Neural progenitor cell (in vitro differentiated cells): ENCODE measurements around the gene SACM1L. TPM values are rescaled to one million over a fixed set of nuclear protein-coding genes. Genes with fewer than 3 reads are reported as not detected.

Experiments used
- DNase-seq: peaks from one replicate; pipeline ENCODE4 v3.0.0-alpha.2; 2016; ENCODE audit warnings: low spot score
- H2AFZ ChIP-seq: fragments of 200-600 bp; sonication (generic); replicated peaks from 2 replicates; pipeline ENCODE4 v1.6.1; 2016; ENCODE audit warnings: antibody characterized with exemption
- H3F3A ChIP-seq: fragments of 200-600 bp; sonication (generic); 2 replicates; pipeline ENCODE4 v1.6.1; 2016; ENCODE audit warnings: antibody characterized with exemption, low read depth
- H3K27ac ChIP-seq: fragments of 200-600 bp; sonication (generic); 2 replicates; pipeline ENCODE4 v1.5.1; 2016; ENCODE audit warnings: mild to moderate bottlenecking
- H3K27me3 ChIP-seq: fragments of 200-600 bp; sonication (generic); 2 replicates; pipeline ENCODE4 v1.6.1; 2016; ENCODE audit warnings: mild to moderate bottlenecking, moderate library complexity
- H3K36me3 ChIP-seq: fragments of 200-600 bp; sonication (generic); 2 replicates; pipeline ENCODE4 v1.5.1; 2016
- H3K4me1 ChIP-seq: fragments of 200-600 bp; sonication (generic); 2 replicates; pipeline ENCODE4 v1.6.1; 2016; ENCODE audit warnings: mixed run types
- H3K4me2 ChIP-seq: fragments of 200-600 bp; sonication (generic); 2 replicates; pipeline ENCODE4 v1.6.1; 2016
- H3K4me3 ChIP-seq: fragments of 200-600 bp; sonication (generic); 2 replicates; pipeline ENCODE4 v1.5.1; 2016
- H3K79me2 ChIP-seq: fragments of 200-600 bp; sonication (generic); 2 replicates; pipeline ENCODE4 v1.6.1; 2016; ENCODE audit warnings: low read depth
- H3K9ac ChIP-seq: fragments of 200-600 bp; sonication (generic); 2 replicates; pipeline ENCODE4 v1.6.1; 2016
- H3K9me3 ChIP-seq: fragments of 200-600 bp; sonication (generic); 2 replicates; pipeline ENCODE4 v1.5.1; 2016; ENCODE audit warnings: low read depth
- H4K20me1 ChIP-seq: fragments of 200-600 bp; sonication (generic); 2 replicates; pipeline ENCODE4 v1.6.1; 2016; ENCODE audit warnings: low read depth
- H3K27ac Mint-ChIP-seq: 3 replicates; pipeline ENCODE4 v1.8.0; 2021; ENCODE audit warnings: mixed read lengths
- H3K27me3 Mint-ChIP-seq: 2 replicates; pipeline ENCODE4 v1.8.0; 2022; ENCODE audit warnings: low read depth, mild to moderate bottlenecking, inconsistent platforms, moderate library complexity, mixed read lengths; ENCODE audit not compliant: insufficient read depth
- H3K36me3 Mint-ChIP-seq: 3 replicates; pipeline ENCODE4 v1.8.0; 2021; ENCODE audit warnings: mixed read lengths
- H3K4me1 Mint-ChIP-seq: 3 replicates; pipeline ENCODE4 v1.8.0; 2021; ENCODE audit warnings: mixed read lengths
- H3K4me3 Mint-ChIP-seq: 3 replicates; pipeline ENCODE4 v1.8.0; 2021; ENCODE audit warnings: mild to moderate bottlenecking, moderate library complexity, mixed read lengths
- H3K9me3 Mint-ChIP-seq: 3 replicates; pipeline ENCODE4 v1.8.0; 2020; ENCODE audit warnings: mixed read lengths
- EZH2 ChIP-seq: fragments of 200-600 bp; sonication (generic); IDR thresholded peaks from 2 replicates; pipeline ENCODE4 v1.6.1; 2017; ENCODE audit warnings: antibody characterized with exemption, mild to moderate bottlenecking, moderate library complexity
- EZH2phosphoT487 ChIP-seq: fragments of 200-600 bp; sonication (generic); IDR thresholded peaks from 2 replicates; pipeline ENCODE4 v1.6.1; 2017; ENCODE audit warnings: antibody characterized with exemption
- total RNA-seq: library from RNA; depleted of rRNA; stranded (reverse); fragments of >200 nt; gene quantifications from 2 replicates; pipeline ENCODE4 v1.2.3, GENCODE V29; 2015; ENCODE audit warnings: low replicate concordance
- TF ChIP-seq, protein P1 (sequence below): fragments of 200-600 bp; sonication (generic); IDR thresholded peaks from 2 replicates; pipeline ENCODE4 v1.5.1; 2017; ENCODE audit warnings: antibody characterized with exemption, mild to moderate bottlenecking

SACM1L gene
- total RNA-seq, 1 donor from 2014 or later, result 61.8 TPM

DNA sequence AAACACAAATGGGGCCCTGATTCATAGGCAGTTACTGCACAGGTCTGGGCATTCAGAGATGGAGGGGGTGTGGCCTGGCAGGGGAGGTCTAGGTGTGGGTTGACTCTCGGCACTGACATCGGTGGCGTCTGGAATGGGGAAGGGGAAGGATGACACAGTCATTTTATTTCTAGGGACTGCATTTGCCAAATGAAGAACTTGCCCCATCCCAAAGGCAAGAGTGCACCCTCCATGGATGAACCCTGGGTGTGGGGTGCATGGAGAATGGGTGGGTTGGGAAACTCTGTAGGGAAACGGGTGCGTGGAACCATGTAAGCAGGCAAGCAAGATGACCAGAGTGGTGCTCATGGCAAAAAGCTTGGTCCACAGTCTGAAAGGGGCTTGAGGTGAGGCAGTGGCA, 82.6 kb downstream of the SACM1L start:
- no peaks in the 10 kb centered on the region for H3K36me3 ChIP-seq
- H3K79me2 ChIP-seq, result no peaks in the 10 kb centered on the region
- DNase-seq, result no peak
- H3K27ac ChIP-seq, result no peak overlapping the region
- no peak overlapping the region for H3K9ac ChIP-seq
- H3K36me3 Mint-ChIP-seq, result no peaks in the 10 kb centered on the region
- H3K27ac Mint-ChIP-seq, result no peak overlapping the region
- H3K27me3 ChIP-seq, result no peaks in the 10 kb centered on the region
- no peak overlapping the region for H3K4me2 ChIP-seq
- no peaks in the 10 kb centered on the region for H3K9me3 ChIP-seq
- H3K9me3 Mint-ChIP-seq, result no peaks in the 10 kb centered on the region
- no peaks in the 10 kb centered on the region for H4K20me1 ChIP-seq
- H3K4me3 Mint-ChIP-seq, result no peak overlapping the region
- H3K27me3 Mint-ChIP-seq, result peaks cover 11% of the 10 kb centered on the region
- no peaks in the 10 kb centered on the region for H3K4me1 Mint-ChIP-seq
- no peak for TF ChIP-seq EZH2
- TF ChIP-seq EZH2phosphoT487, result no peak
- TF ChIP-seq, protein P1, sequence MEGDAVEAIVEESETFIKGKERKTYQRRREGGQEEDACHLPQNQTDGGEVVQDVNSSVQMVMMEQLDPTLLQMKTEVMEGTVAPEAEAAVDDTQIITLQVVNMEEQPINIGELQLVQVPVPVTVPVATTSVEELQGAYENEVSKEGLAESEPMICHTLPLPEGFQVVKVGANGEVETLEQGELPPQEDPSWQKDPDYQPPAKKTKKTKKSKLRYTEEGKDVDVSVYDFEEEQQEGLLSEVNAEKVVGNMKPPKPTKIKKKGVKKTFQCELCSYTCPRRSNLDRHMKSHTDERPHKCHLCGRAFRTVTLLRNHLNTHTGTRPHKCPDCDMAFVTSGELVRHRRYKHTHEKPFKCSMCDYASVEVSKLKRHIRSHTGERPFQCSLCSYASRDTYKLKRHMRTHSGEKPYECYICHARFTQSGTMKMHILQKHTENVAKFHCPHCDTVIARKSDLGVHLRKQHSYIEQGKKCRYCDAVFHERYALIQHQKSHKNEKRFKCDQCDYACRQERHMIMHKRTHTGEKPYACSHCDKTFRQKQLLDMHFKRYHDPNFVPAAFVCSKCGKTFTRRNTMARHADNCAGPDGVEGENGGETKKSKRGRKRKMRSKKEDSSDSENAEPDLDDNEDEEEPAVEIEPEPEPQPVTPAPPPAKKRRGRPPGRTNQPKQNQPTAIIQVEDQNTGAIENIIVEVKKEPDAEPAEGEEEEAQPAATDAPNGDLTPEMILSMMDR, result no peak
- H2AFZ ChIP-seq, result no peak overlapping the region
- H3K4me1 ChIP-seq, result no peaks in the 10 kb centered on the region
- no peaks in the 10 kb centered on the region for H3F3A ChIP-seq
- H3K4me3 ChIP-seq, result no peak overlapping the region

- no peaks in the 10 kb centered on the region for H3K79me2 ChIP-seq
- TF ChIP-seq, protein P1, result no peak
- TF ChIP-seq EZH2phosphoT487, result no peak
- TF ChIP-seq EZH2, result no peak
- no peak overlapping the region for H3K4me2 ChIP-seq
- peaks cover 14% of the 10 kb centered on the region for H3K27me3 Mint-ChIP-seq
- H3K4me3 Mint-ChIP-seq, result no peak overlapping the region
- H3K36me3 Mint-ChIP-seq, result no peaks in the 10 kb centered on the region
- H3K27ac Mint-ChIP-seq, result no peak overlapping the region
- no peaks in the 10 kb centered on the region for H3K27me3 ChIP-seq
- no peaks in the 10 kb centered on the region for H3F3A ChIP-seq
- H3K9ac ChIP-seq, result no peak overlapping the region
- H2AFZ ChIP-seq, result no peak overlapping the region
- H3K9me3 ChIP-seq, result no peaks in the 10 kb centered on the region
- H3K4me1 Mint-ChIP-seq, result no peaks in the 10 kb centered on the region
- H4K20me1 ChIP-seq, result no peaks in the 10 kb centered on the region
- no peaks in the 10 kb centered on the region for H3K4me1 ChIP-seq
- H3K9me3 Mint-ChIP-seq, result no peaks in the 10 kb centered on the region
- H3K27ac ChIP-seq, result no peak overlapping the region
- DNase-seq, result no peak
- H3K36me3 ChIP-seq, result no peaks in the 10 kb centered on the region
- H3K4me3 ChIP-seq, result no peak overlapping the region
These were observed 83.3 kb downstream of the SACM1L start for GRCh38 chr3:45772341-45773035.

DNA sequence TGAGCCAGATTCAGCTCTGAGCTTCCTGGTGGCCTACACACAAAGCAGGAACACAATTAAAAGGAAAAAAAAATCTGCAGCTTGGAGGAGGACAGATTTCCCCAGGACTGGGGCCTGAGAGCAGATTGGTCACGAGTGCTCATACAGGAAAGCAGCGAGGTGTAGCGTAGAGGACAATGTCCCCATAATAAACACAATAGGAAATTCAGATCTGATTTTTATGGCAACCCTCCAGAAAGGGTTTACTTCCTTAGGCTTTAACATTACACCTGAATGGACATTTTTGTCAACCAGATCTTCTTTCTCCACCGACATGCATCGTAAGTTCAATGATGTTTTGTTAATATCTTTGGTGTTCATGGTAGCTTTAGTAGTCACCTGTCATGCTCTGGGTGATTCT, 83.9 kb downstream of the SACM1L start:
- H3F3A ChIP-seq, result no peaks in the 10 kb centered on the region
- peaks cover 14% of the 10 kb centered on the region for H3K27me3 Mint-ChIP-seq
- H3K79me2 ChIP-seq, result no peaks in the 10 kb centered on the region
- no peaks in the 10 kb centered on the region for H3K9me3 Mint-ChIP-seq
- H3K27ac ChIP-seq, result no peak overlapping the region
- H3K4me3 ChIP-seq, result no peak overlapping the region
- H3K4me3 Mint-ChIP-seq, result no peak overlapping the region
- no peaks in the 10 kb centered on the region for H3K4me1 ChIP-seq
- H3K27ac Mint-ChIP-seq, result no peak overlapping the region
- no peak overlapping the region for H3K4me2 ChIP-seq
- no peaks in the 10 kb centered on the region for H3K4me1 Mint-ChIP-seq
- no peaks in the 10 kb centered on the region for H3K27me3 ChIP-seq
- H3K9me3 ChIP-seq, result no peaks in the 10 kb centered on the region
- H4K20me1 ChIP-seq, result no peaks in the 10 kb centered on the region
- DNase-seq, result no peak
- no peaks in the 10 kb centered on the region for H3K36me3 Mint-ChIP-seq
- TF ChIP-seq, protein P1, result no peak
- TF ChIP-seq EZH2phosphoT487 (no peak), EZH2 (no peak)
- H2AFZ ChIP-seq, result no peak overlapping the region
- no peaks in the 10 kb centered on the region for H3K36me3 ChIP-seq
- no peak overlapping the region for H3K9ac ChIP-seq
